ENCODE results near the gene NEK1.

GRCh38 chr4:169492436-169493163 lies 119.8 kb downstream of the NEK1 start:
- TF ChIP-seq CTCF (IDR thresholded peaks at IDR 0.05), result peak; percentile 65
- no peak for TF ChIP-seq EZH2 (IDR thresholded peaks at IDR 0.05; ENCODE audit: borderline replicate concordance, insufficient read depth, low read depth, low read length, poor library complexity, severe bottlenecking)

All from B cell (primary cell).